IPS-18a (cell line): ENCODE measurements around the gene LYPD3.
"Not testable (repeated sequence)": the region's sequence is repeated elsewhere in the genome, so short reads cannot be mapped to it uniquely, and the experiment has no call there.

Source experiments
- H3K27ac ChIP-seq: one replicate; pipeline ENCODE4 v1.5.1; 2013; ENCODE audit warnings: low read length
- H3K27me3 ChIP-seq: one replicate; pipeline ENCODE4 v1.6.1; 2013; ENCODE audit warnings: mild to moderate bottlenecking, low read length; ENCODE audit not compliant: control insufficient read depth, insufficient read depth
- H3K36me3 ChIP-seq: one replicate; pipeline ENCODE4 v1.6.1; 2013; ENCODE audit warnings: low read depth, low read length; ENCODE audit not compliant: control insufficient read depth
- H3K4me1 ChIP-seq: one replicate; pipeline ENCODE4 v1.6.1; 2013; ENCODE audit warnings: low read depth, low read length; ENCODE audit not compliant: control insufficient read depth
- H3K4me3 ChIP-seq: one replicate; pipeline ENCODE4 v1.5.1; 2013; ENCODE audit warnings: low read length
- H3K9ac ChIP-seq: one replicate; pipeline ENCODE4 v1.6.1; 2013; ENCODE audit warnings: mild to moderate bottlenecking, low read length, moderate library complexity
- H3K9me3 ChIP-seq: one replicate; pipeline ENCODE4 v1.6.1; 2013; ENCODE audit warnings: low read depth, low read length; ENCODE audit not compliant: control insufficient read depth

LYPD3 gene

DNA sequence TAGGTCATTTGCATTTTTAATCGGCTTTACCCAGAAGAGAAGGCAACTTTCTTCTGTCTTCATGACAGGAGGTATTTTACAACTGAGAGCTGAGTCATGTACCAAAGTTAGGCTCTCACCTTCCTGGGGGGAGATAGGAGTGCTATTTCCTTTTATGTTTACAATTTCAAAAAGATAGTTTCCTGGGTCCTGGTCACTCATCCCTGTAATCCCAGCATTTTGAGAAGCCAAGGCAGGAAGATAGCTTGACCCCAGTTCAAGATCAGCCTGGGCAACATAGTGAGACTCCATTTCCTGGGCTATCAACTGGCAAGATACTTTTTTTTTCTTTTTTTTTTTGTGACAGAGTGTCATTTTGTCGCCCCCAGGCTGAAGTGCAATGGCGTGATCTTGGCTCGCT lies 7.6 kb downstream of the LYPD3 start:
- no peaks in the 10 kb centered on the region for H3K36me3 ChIP-seq
- H3K4me3 ChIP-seq = no peak overlapping the region
- H3K27me3 ChIP-seq = peaks cover 14% of the 10 kb centered on the region
- no peaks in the 10 kb centered on the region for H3K9me3 ChIP-seq
- H3K27ac ChIP-seq = no peak overlapping the region
- H3K9ac ChIP-seq = no peak overlapping the region
- H3K4me1 ChIP-seq = no peaks in the 10 kb centered on the region

DNA sequence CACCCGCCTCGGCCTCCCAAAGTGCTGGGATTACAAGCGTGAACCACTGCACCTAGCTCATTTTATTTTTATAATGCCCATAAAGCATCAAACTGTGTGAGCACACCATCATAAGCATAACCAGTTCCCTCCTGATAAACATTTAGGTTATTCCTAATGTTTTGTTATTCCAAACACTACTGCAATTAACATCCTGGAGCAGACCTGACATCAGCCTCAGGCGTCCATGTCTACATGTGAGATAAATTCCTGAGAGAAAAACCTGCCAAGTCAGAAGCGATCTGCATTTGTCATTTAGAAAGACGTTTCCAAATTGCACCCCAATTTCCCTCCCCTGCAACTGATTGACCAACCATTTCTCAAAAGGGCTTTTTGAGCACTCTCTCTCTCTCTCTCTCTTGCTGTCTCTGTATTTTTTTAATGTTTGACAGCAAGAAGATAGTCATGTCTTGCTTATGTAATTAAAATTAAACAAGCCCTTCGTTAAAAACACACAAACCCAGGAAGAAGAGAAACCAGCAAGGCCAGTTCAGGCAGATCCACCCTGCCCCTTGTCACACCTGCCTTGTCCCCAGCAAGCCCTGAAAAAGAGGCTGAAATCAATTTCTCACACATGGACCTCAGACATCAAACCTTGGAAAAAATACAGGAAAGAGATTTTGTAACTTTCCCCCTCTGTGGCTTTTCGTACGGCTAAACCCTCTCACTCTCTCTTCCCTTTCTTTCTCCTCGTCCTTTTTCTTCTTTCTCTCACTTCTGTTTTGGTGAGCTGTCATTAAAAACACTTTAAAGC lies 9.9 kb downstream of the LYPD3 start:
- no peaks in the 10 kb centered on the region for H3K9me3 ChIP-seq
- H3K9ac ChIP-seq = no peak overlapping the region
- H3K4me3 ChIP-seq = no peak overlapping the region
- H3K27me3 ChIP-seq = no peaks in the 10 kb centered on the region
- no peaks in the 10 kb centered on the region for H3K36me3 ChIP-seq
- no peak overlapping the region for H3K27ac ChIP-seq
- no peaks in the 10 kb centered on the region for H3K4me1 ChIP-seq

DNA sequence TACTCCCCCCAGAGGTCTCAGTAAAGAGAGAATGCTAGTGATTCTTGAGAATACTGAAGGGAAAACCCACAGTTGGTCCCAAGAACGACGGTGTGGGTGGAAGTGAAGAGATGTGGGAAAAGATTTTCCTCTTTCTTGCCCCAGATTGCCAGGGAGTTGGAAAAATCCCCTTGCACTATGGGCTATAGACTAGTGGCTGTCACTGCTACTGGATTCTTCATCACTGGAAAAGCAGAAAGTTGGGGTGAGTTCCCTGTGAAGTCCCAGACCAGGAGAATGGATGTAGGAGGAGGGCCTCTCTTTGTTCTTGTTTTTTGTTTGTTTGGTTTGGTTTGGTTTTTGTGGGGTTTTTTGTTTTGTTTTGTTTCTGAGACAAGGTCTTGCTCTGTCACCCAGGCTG lies 11.4 kb downstream of the LYPD3 start:
- Histone ChIP-seq H3K27ac (no peak overlapping the region), H3K4me1 (no peaks in the 10 kb centered on the region), H3K36me3 (no peaks in the 10 kb centered on the region), H3K27me3 (no peaks in the 10 kb centered on the region), H3K4me3 (no peak overlapping the region), H3K9me3 (no peaks in the 10 kb centered on the region), H3K9ac (no peak overlapping the region)

DNA sequence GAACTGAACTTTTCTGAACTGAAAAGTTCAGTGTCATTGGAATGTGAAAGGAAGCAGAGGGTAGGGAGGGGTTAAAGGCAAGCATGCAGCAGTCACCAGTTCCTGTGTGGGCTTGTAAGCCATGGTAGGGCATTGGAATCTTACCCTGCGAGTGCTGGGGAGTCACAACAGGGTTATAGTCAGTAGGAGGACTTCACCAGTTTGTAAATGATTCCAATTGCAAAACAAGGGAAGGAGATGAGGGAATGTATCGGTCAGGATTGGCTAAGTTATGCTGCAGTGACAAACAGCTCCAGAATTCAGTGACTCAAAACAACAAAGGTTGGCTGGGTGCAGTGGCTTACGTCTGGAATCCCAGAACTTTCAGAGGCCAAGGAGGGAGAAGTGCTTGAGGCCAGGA lies 12.8 kb downstream of the LYPD3 start:
- no peaks in the 10 kb centered on the region for H3K36me3 ChIP-seq
- no peaks in the 10 kb centered on the region for H3K27me3 ChIP-seq
- no peaks in the 10 kb centered on the region for H3K4me1 ChIP-seq

DNA sequence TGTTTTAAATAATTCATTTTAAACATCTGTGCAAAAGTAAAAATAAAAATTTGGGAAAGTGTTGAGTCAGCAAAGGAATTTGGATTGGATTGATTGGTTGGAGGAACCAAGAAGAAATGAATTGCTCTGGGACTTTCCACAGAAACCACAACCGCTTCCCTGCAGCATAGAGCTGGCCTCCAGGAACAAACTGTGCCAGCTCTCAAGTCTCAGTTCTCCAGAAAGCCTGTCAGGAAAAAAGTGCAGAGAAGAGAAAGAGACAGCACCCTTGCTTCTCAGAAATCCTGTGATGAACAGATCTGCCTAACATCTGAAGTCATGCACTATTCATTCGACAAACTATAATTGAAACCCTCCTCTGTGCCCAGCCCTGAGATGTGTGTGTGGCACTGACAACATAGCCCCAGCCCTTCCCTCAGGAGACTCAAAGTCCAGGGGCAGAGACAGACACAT lies 14.8 kb downstream of the LYPD3 start:
- no peak overlapping the region for H3K9ac ChIP-seq
- no peak overlapping the region for H3K27ac ChIP-seq
- H3K36me3 ChIP-seq = no peaks in the 10 kb centered on the region
- H3K4me3 ChIP-seq = no peak overlapping the region
- no peaks in the 10 kb centered on the region for H3K4me1 ChIP-seq
- no peaks in the 10 kb centered on the region for H3K9me3 ChIP-seq
- no peaks in the 10 kb centered on the region for H3K27me3 ChIP-seq

More for the DNA sequence above, 12.8 kb downstream of the LYPD3 start:
- Histone ChIP-seq H3K9ac (no peak overlapping the region), H3K9me3 (no peaks in the 10 kb centered on the region), H3K27ac (no peak overlapping the region), H3K4me3 (no peak overlapping the region)

DNA sequence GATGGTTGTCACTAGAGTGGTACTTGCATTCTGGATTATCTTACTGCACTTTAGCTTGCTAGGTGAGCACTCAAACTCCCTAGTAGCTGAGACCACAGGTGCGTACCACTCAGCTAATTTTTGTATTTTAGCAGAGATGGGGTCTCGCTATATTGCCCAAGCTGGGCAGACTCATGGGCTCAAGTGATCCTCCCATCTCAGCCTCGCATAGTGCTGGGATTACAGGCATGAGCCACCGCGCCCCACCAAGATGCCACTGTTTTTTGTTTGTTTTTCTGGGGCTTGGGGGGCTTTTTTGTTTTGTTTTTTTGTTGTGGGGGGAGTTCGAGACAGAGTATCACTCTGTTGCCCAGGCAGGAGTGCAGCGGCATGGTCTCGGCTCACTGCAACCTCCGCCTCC lies 17.8 kb downstream of the LYPD3 start:
- no peaks in the 10 kb centered on the region for H3K27me3 ChIP-seq

DNA sequence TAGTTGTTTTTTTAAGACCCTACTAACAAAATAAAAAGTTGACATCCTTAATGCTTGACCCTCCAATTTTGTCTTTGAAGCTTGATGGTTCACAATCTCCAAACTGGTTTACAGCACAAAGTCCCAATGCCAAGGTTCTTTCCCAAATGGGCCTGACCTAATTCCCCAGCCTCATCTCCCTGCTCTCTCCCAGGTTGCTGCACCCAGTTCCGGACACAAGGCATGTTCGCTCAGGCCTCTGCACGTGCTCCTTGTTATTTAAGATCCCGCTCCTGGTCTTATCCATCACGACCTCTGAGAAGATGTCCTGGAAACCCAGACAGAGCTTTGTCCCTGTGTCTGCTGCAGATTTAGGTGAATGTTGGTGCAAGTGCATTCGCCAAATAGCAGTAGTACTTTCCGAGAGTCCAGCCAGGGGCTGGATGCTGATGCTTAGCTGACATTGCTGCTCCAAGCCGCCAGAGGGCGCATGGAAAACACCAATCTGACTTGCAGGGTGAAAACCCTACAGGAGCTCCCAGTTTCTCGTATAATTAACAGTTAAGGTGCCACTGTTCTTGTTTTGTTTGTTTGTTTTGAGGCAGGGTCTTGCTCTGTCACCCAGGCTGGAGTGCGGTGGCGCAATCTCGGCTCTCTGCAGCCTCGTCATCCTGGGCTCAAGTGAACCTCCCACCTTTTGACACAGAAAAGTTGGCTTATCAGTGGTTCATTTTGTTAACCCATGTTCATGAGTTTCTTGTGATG lies 18.5 kb downstream of the LYPD3 start:
- Histone ChIP-seq H3K4me1 (no peaks in the 10 kb centered on the region), H3K36me3 (no peaks in the 10 kb centered on the region), H3K4me3 (no peak overlapping the region), H3K9me3 (no peaks in the 10 kb centered on the region), H3K9ac (no peak overlapping the region), H3K27me3 (no peaks in the 10 kb centered on the region), H3K27ac (no peak overlapping the region)

More for the DNA sequence above, 17.8 kb downstream of the LYPD3 start:
- H3K4me1 ChIP-seq = no peaks in the 10 kb centered on the region
- no peak overlapping the region for H3K9ac ChIP-seq
- H3K9me3 ChIP-seq = no peaks in the 10 kb centered on the region
- no peak overlapping the region for H3K27ac ChIP-seq
- H3K36me3 ChIP-seq = no peaks in the 10 kb centered on the region
- H3K4me3 ChIP-seq = no peak overlapping the region

DNA sequence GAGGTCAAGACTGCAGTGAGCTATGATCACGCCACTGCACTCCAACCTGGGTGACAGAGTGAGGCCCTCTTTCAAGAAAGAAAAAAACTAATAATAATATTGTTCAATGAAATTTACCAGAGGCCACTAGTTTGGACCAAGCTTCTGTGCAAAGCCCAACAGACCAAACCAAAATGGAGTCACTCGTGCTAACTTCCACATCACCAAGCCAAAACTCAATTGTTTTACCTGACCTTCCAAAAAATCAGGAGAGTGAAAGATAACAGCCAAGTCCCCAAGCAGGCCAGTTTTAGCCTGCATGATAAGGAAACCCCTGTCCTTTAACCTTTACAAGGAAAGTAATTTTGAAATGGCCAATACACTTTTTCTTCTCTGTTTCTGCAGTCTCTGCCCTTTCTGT lies 20.0 kb downstream of the LYPD3 start:
- Histone ChIP-seq H3K36me3 (no peaks in the 10 kb centered on the region), H3K27ac (no peak overlapping the region), H3K4me1 (no peaks in the 10 kb centered on the region), H3K9me3 (no peaks in the 10 kb centered on the region), H3K27me3 (no peaks in the 10 kb centered on the region), H3K4me3 (no peak overlapping the region), H3K9ac (no peak overlapping the region)

DNA sequence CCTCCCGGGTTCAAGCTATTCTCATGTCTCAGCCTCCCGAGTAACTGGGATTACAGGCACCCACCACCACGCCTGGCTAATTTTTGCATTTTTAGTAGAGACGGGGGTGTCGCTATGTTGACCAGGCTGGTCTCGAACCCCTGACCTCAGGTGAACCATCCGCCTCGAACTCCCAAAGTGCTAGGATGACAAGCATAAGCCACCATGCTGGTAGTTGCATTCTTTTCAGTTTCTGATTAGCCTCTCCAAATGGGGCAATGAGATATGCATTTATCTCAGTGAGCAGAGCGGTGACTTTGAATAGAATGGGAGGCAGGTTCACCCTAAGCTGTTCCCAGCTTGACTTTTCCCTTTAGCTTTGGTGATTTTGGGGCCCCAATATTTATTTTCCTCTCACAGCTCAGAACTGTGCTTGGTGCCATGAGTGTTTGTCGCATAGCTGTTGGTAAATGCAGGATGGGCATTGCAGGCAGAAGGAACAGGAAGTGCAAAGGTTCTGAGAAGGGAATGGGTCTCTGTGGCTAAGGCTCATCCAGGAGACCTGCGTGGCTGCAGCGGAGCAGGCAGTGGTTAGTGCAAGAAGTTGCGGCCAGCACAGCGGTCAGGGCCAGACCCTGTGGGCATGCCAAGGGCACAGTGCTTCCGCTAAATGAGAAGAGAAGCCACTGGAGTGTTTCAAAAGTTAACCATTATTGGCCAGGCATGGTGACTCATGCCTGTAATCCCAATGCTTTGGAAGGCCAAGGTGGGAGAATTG lies 20.7 kb downstream of the LYPD3 start:
- Histone ChIP-seq H3K4me1 (no peaks in the 10 kb centered on the region), H3K4me3 (no peak overlapping the region), H3K9me3 (no peaks in the 10 kb centered on the region), H3K9ac (no peak overlapping the region), H3K27me3 (no peaks in the 10 kb centered on the region), H3K27ac (no peak overlapping the region), H3K36me3 (no peaks in the 10 kb centered on the region)

DNA sequence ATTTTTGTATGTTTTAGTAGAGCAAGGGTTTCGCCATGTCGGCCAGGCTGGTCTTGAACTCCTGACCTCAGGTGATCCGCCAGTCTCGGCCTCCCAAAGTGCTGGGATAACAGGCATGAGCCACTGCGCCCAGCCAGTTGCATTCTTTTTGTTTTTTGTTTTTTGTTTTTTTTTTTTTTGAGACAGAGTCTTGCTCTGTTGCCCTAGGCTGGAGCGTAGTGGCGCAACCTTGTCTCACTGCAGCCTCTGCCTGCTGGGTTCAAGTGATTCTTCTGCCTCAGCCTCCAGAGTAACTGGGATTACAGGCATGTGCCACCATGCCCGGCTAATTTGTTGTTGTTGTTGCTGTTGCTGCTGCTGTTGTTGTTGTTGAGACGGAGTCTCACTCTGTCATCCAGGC lies 21.3 kb downstream of the LYPD3 start:
- H3K9me3 ChIP-seq, H3K4me1 ChIP-seq, H3K27me3 ChIP-seq, H3K36me3 ChIP-seq, H3K4me3 ChIP-seq, H3K27ac ChIP-seq, H3K9ac ChIP-seq: not testable (repeated sequence)

DNA sequence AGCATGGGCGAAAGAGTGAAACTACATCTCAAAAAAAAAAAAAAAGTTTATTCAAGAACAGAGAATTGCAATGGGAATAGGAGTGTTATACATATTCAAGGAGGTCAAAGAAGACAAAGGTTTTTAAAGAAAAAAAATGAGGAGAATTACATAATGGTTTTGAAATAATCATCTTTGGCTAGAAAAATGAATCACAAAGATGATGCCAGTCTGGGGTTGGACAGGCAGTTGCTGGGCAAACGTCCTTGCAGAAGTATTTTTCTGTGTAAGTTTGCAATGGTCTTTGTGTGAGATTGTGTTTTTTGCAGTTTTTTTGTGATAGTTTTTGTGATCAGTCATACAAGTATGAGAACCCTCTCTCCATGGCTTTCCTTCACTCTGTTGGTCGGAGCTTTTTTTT lies 23.7 kb downstream of the LYPD3 start:
- Histone ChIP-seq H3K36me3 (no peaks in the 10 kb centered on the region), H3K9me3 (no peaks in the 10 kb centered on the region), H3K27ac (no peak overlapping the region), H3K4me3 (no peak overlapping the region), H3K27me3 (no peaks in the 10 kb centered on the region), H3K4me1 (no peaks in the 10 kb centered on the region), H3K9ac (no peak overlapping the region)
